ENCODE measurements around the gene USP4.

USP4 gene

GRCh38 chr3:49295489-49296058 lies 44.3 kb downstream of the USP4 start:
- DNase-seq (ENCODE audit: low read depth in 2 of 2): peak in 1 of 2 experiments; percentile 16

GRCh38 chr3:49294343-49294742 lies 45.5 kb downstream of the USP4 start:
- no peak for DNase-seq (ENCODE audit: low read depth in 2 of 2)

GRCh38 chr3:49283997-49284396 lies 55.9 kb downstream of the USP4 start:
- no peak for DNase-seq (ENCODE audit: low read depth in 2 of 2)

GRCh38 chr3:49279376-49279775 lies 60.5 kb downstream of the USP4 start:
- no peak for DNase-seq (ENCODE audit: low read depth in 2 of 2)

- no peak for DNase-seq (ENCODE audit: low read depth in 2 of 2)
Observed at GRCh38 chr3:49278548-49278947, 61.3 kb downstream of the USP4 start.

- DNase-seq (ENCODE audit: low read depth in 2 of 2): no peak
Observed at GRCh38 chr3:49277383-49277775, 62.5 kb downstream of the USP4 start.

GRCh38 chr3:49276475-49277382 lies 63.1 kb downstream of the USP4 start, which contains the start of gene C3orf62:
TSS of gene C3orf62 (minus strand) at chr3:49277232. CDS start at chr3:49276872, 360 bp downstream.
- peak; percentile 53 to 80 for DNase-seq (ENCODE audit: low read depth in 2 of 2)

- DNase-seq (ENCODE audit: low read depth in 2 of 2): no peak
Observed at GRCh38 chr3:49273825-49274532, 65.9 kb downstream of the USP4 start.

GRCh38 chr3:49271047-49271446 lies 68.8 kb downstream of the USP4 start:
- no peak for DNase-seq (ENCODE audit: low read depth in 2 of 2)

GRCh38 chr3:49270156-49270500 lies 69.7 kb downstream of the USP4 start:
- DNase-seq (ENCODE audit: low read depth in 2 of 2): no peak

- DNase-seq (ENCODE audit: low read depth in 2 of 2): no peak
Observed at GRCh38 chr3:49269443-49270155, 70.3 kb downstream of the USP4 start.

- no peak for DNase-seq (ENCODE audit: low read depth in 2 of 2)
Observed at GRCh38 chr3:49266410-49267095, 73.3 kb downstream of the USP4 start.

- no peak for DNase-seq (ENCODE audit: low read depth in 2 of 2)
Observed at GRCh38 chr3:49265661-49266386, 74.0 kb downstream of the USP4 start.

GRCh38 chr3:49263159-49263889 lies 76.5 kb downstream of the USP4 start:
- DNase-seq (ENCODE audit: low read depth in 2 of 2): no peak

GRCh38 chr3:49260806-49261324 lies 79.0 kb downstream of the USP4 start:
- no peak for DNase-seq (ENCODE audit: low read depth in 2 of 2)

- DNase-seq (ENCODE audit: low read depth in 2 of 2): no peak
Observed at GRCh38 chr3:49257187-49257586, 82.7 kb downstream of the USP4 start.

GRCh38 chr3:49255718-49256511 lies 83.9 kb downstream of the USP4 start:
- no peak for DNase-seq (ENCODE audit: low read depth in 2 of 2)

- DNase-seq (ENCODE audit: low read depth in 2 of 2): no peak
Observed at GRCh38 chr3:49255112-49255511, 84.7 kb downstream of the USP4 start.

GRCh38 chr3:49253512-49253911 lies 86.3 kb downstream of the USP4 start:
- no peak for DNase-seq (ENCODE audit: low read depth in 2 of 2)
